ENCODE data around the gene VASN. TPM values are rescaled to one million over a fixed set of nuclear protein-coding genes. Genes with fewer than 3 reads are reported as not detected.

Gene VASN
- total RNA-seq, 1 experiment from 2014 or later, result 5.4 TPM

DNA sequence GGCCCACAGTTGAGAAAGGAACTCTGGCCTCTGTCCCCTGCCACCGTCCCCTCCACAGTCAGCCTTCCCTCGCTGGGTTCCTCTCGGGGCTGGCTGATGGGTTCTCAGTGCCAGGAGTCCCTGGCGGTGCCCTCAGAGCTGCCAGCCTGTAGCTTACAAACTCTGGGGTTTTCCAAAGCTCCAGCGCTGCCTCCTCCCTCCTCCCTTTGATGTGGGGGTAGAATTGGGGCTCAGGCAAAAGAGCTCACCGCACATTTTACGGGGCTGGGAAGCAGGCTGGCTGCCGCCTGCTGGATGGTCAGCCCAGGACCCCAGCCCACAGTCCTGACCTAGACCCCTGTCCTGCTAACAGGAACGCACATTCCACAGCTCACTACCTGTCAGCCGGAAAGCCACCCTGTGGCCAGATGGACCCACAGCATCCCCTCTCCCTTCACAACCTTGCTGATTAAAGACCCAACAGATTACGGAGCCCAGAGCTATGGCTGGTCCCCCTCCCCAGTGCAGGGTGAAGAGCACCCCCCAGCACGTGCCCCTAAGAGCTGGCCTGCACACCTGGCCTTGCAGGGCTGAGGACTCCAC, 6.0 kb downstream of the VASN start:
- Histone ChIP-seq H3K27ac (ENCODE audit: low read depth, low read length, poor library complexity, severe bottlenecking) (no peak overlapping the region), H3K9me3 (ENCODE audit: low read depth, low read length, poor library complexity, severe bottlenecking) (no peaks in the 10 kb centered on the region), H3K4me3 (ENCODE audit: low read depth, low read length, poor library complexity, severe bottlenecking) (no peak overlapping the region), H3K36me3 (ENCODE audit: insufficient read depth, low read length, poor library complexity, severe bottlenecking) (no peaks in the 10 kb centered on the region), H3K4me1 (ENCODE audit: insufficient read depth, low read length, poor library complexity, severe bottlenecking) (peaks cover 25% of the 10 kb centered on the region), H3K27me3 (replicated peaks; ENCODE audit: insufficient read depth, low read depth, low read length, poor library complexity) (no peaks in the 10 kb centered on the region)
- no TSS peak for BruUV-seq (replicated peaks)
- DNase-seq (ENCODE audit: low spot score), result no peak
- POLR2A ChIA-PET (ENCODE audit: low non-redundant PET), result no interaction called here
- TF ChIP-seq EZH2 (IDR thresholded peaks at IDR 0.05; ENCODE audit: borderline replicate concordance, low read depth, low read length, poor library complexity, severe bottlenecking), result no peak
- TF ChIP-seq, protein P1, sequence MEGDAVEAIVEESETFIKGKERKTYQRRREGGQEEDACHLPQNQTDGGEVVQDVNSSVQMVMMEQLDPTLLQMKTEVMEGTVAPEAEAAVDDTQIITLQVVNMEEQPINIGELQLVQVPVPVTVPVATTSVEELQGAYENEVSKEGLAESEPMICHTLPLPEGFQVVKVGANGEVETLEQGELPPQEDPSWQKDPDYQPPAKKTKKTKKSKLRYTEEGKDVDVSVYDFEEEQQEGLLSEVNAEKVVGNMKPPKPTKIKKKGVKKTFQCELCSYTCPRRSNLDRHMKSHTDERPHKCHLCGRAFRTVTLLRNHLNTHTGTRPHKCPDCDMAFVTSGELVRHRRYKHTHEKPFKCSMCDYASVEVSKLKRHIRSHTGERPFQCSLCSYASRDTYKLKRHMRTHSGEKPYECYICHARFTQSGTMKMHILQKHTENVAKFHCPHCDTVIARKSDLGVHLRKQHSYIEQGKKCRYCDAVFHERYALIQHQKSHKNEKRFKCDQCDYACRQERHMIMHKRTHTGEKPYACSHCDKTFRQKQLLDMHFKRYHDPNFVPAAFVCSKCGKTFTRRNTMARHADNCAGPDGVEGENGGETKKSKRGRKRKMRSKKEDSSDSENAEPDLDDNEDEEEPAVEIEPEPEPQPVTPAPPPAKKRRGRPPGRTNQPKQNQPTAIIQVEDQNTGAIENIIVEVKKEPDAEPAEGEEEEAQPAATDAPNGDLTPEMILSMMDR (conservative IDR thresholded peaks at IDR 0.05; ENCODE audit: low read depth, low read length), result 0 out of 2 replicates have a peak, but pooled peaks have one; percentile 21
- CTCF ChIA-PET, result no interaction called here
- intact Hi-C loops (cut with micrococcal nuclease; ENCODE audit: unreplicated experiment), result no loop called here

DNA sequence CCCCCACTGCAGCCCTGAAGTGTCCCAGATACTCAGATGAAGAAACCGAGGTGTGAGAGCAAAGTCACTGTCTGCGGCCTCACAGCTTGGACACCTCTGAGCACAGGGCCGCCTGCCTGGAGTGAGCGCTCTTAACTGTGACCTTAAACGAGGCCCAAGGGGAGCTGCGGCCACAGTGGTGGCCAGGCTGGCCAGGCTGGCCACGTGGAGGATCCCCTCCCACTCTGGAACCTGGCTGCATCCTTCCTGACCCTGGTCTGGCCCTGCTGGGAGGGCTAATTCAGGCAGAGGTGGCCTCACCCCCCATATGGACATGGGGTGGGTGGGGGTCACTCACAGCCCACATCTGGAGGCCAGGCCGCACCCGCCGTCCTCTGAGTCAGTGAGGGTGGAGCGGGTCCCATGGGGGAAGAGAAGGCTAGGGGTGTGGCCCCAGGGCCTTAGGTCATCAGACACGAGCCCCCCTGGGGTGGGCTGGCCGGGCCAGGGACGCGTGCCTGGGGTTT, 6.6 kb downstream of the VASN start:
- Histone ChIP-seq H3K27ac (ENCODE audit: low read depth, low read length, poor library complexity, severe bottlenecking) (no peak overlapping the region), H3K4me1 (ENCODE audit: insufficient read depth, low read length, poor library complexity, severe bottlenecking) (peaks cover 20% of the 10 kb centered on the region), H3K27me3 (replicated peaks; ENCODE audit: insufficient read depth, low read depth, low read length, poor library complexity) (no peaks in the 10 kb centered on the region), H3K36me3 (ENCODE audit: insufficient read depth, low read length, poor library complexity, severe bottlenecking) (no peaks in the 10 kb centered on the region), H3K4me3 (ENCODE audit: low read depth, low read length, poor library complexity, severe bottlenecking) (no peak overlapping the region), H3K9me3 (ENCODE audit: low read depth, low read length, poor library complexity, severe bottlenecking) (no peaks in the 10 kb centered on the region)
- no TSS peak for BruUV-seq (replicated peaks)
- no peak for DNase-seq (ENCODE audit: low spot score)
- TF ChIP-seq EZH2 (IDR thresholded peaks at IDR 0.05; ENCODE audit: borderline replicate concordance, low read depth, low read length, poor library complexity, severe bottlenecking), result no peak
- TF ChIP-seq, protein P1 (conservative IDR thresholded peaks at IDR 0.05; ENCODE audit: low read depth, low read length), result no peak
- ChIA-PET POLR2A (ENCODE audit: low non-redundant PET) (no interaction called here), CTCF (no interaction called here)
- intact Hi-C loops (cut with micrococcal nuclease; ENCODE audit: unreplicated experiment), result no loop called here

DNA sequence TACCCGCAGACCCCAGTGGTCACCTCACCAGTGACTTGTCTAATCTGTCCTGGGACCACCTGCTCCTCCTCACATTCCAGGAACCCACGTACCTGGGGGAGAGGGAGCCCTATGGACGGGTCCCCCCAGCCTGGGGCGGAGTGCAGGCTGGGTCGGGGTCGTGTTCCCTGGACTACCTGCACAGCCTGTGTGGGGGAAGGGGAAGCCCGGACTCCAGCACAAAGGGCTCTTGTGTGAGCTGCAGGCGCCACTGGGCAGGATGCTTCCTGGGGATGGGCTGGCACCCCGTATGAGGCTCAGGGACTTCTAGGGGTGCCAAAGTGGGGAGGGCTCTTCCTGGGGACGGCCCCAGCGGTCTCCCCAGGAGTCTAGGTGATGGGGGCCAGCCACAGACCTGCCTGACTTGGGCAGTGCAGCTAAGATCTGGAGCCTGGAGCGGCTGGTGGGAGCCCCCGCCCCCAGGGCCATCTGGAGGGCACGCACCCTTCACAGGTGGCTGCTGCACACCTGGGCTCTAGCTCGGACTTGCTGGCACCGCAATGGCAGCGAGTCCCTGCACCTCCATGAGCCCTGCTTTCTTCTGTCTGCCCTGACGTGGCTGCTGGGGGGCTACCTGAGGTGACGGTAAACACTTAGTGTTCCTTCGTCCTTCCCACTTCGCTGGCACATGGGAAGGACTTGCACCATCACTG, 7.5 kb downstream of the VASN start:
- intact Hi-C loops (cut with micrococcal nuclease; ENCODE audit: unreplicated experiment), result no loop called here
- Histone ChIP-seq H3K27ac (ENCODE audit: low read depth, low read length, poor library complexity, severe bottlenecking) (no peak overlapping the region), H3K36me3 (ENCODE audit: insufficient read depth, low read length, poor library complexity, severe bottlenecking) (no peaks in the 10 kb centered on the region), H3K4me1 (ENCODE audit: insufficient read depth, low read length, poor library complexity, severe bottlenecking) (peaks cover 11% of the 10 kb centered on the region), H3K27me3 (replicated peaks; ENCODE audit: insufficient read depth, low read depth, low read length, poor library complexity) (no peaks in the 10 kb centered on the region), H3K4me3 (ENCODE audit: low read depth, low read length, poor library complexity, severe bottlenecking) (no peak overlapping the region), H3K9me3 (ENCODE audit: low read depth, low read length, poor library complexity, severe bottlenecking) (no peaks in the 10 kb centered on the region)
- TF ChIP-seq EZH2 (IDR thresholded peaks at IDR 0.05; ENCODE audit: borderline replicate concordance, low read depth, low read length, poor library complexity, severe bottlenecking), result no peak
- TF ChIP-seq, protein P1 (conservative IDR thresholded peaks at IDR 0.05; ENCODE audit: low read depth, low read length), result no peak
- no peak for DNase-seq (ENCODE audit: low spot score)
- ChIA-PET POLR2A (ENCODE audit: low non-redundant PET) (no interaction called here), CTCF (no interaction called here)
- BruUV-seq (replicated peaks), result no TSS peak

Data from A673 (cell line).